NCI-H526 treated with DMSO at 0.1 percent for 48 hours (cell line): ENCODE data around the gene EXOG.
"Not testable (repeated sequence)": the region's sequence is repeated elsewhere in the genome, so short reads cannot be mapped to it uniquely, and the experiment has no call there.

Experiments
- DNase-seq: peaks from one replicate; lab custom pipeline; 2025; lab: John Stamatoyannopoulos, UW

Gene EXOG

DNA sequence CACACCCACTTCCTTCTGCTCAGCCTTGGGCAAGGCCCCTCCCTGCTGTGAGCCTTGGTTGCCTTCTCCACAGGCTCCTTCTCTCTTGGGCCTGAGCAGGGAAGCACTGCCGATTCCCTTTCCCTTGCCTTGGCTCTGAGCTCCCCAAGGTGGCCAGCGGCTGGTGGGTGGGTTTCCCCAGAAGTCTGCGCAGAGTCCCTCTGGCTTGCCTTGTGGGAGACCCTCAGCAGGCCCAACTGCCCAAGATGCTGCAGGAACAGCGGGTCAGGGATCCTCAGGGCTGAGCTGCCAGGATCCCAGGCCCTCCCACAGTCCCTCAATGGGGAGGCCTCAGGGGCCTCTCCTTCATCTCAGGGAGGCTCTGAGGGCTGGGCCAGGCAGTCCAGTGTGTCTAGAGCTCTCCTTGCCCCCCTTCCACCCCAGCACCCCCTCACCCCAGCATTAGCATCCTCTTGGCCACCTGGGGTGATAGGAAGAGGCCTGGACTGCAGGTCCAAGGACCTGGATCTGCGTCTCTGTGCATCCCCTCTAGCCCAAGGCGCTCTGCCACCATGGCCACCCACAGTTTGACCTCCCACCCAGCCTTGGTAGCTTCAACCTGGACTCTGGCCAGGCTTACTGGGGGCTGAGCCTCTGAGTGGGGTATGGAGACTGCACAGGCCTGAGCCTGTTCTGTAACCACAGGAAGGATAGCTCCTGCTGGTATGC lies 68.6 kb downstream of the EXOG start:
- no peak for DNase-seq

DNA sequence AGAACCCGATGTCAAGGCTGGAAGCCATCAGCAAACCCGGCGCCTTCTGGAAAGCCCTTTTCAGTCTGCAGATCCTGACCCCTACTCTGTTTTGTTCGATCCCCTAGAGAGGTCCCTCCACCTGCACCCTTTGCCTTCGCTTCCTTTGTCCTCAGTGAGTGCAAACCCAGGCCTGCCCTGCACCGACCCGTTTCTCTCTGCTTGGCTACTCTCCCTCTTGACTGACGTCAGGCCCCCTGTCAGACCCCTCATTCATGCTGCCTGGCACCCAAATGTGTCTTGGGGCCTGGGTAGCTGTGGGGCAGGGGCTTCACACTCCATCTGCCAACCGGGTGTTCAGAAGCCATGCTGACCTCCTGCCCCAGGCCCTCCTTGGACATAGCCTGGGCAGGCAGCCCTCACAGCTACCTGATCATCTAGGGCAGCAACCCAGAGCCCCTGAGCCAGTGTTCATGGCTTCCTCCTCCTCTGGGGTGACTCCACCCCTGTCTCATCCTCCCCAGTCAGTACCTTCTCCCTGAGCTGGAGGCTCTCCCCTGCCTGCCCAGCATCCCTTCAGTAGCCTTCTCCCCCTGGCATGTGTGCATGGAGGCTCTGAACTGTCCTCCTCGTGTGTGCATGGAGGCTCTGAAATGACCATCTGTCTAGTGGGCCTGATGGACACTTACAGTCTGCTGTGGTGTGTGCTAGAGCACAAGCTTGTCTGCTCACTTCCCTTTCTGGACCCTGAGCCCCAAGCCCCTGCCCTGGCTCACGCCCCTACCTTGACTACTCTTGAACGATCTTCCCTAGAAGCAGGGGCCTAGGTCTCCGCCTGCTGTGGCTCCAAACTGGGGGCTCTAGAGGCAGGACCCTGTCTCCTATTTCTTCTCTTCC lies 69.4 kb downstream of the EXOG start:
- DNase-seq: no peak

DNA sequence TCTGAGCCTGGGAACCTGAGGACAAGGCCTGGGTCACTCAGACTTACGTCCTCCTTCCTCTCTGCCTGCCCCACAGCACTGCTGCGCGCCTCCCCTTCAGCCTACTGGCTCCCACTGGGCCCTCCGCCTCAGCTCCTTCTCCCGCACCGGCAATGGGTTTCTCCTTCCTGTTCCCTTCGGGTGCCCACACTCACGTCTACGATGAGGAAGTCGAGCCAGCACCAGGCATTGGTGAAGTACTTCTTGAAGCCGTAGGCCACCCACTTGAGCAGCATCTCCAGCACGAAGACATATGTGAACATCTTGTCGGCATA lies 70.0 kb downstream of the EXOG start:
- DNase-seq: no peak

DNA sequence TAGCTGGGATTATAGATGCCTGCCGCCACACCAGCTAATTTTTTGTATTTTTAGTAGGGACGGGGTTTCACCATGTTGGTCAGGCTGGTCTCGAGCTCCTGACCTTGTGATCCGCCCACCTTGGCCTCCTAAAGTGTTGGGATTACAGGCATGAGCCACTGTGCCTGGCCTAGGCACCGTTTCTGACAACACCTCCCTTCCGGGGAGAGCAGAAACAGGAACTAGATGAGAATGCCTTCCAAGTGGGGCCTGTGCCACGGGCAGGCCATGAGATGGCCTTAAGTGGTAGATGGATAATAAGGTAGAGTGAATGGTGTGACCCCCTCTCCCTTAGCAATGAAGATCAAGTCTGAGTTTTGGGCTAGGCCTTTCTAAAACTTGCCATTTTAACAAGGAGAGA lies 70.7 kb downstream of the EXOG start:
- not testable (repeated sequence) for DNase-seq

DNA sequence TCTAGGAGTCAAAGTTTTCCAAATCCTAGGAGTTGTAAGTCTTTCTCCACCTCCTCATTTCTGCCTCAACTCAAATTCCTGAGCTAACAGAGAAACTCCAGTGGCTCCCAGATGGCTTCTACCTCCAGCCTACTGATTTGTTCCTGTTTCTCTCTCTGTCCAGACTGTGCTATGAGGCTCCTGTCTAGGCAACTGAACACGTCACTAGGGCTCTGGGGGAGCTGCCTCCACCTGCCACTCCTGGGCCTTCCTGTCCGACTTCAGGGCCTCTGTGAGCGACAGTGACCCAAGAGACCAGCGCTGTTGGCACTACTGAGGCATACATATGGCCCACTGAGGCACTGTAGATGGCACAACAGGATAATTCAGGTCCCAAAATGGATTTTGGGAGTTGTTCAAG lies 71.4 kb downstream of the EXOG start:
- DNase-seq: no peak

DNA sequence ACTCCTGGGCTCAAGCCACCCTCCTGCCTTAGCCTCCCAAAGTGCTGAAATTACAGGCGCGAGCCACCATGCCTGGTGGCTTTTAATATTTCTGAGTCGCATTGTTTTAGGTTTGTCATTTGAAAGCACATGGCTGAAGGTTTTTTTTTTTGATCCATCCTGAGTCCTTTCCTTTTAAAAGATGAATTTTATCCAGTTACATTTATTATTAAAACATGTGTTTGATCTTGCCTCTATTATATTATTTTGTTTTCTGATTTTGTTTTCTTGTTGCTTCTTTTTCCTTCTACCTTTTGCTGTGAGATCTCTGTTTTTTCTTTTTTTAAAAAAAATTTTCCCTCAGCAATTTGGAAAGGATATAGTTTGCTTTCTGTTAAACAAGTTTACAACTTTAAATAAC lies 77.0 kb downstream of the EXOG start:
- DNase-seq: no peak

DNA sequence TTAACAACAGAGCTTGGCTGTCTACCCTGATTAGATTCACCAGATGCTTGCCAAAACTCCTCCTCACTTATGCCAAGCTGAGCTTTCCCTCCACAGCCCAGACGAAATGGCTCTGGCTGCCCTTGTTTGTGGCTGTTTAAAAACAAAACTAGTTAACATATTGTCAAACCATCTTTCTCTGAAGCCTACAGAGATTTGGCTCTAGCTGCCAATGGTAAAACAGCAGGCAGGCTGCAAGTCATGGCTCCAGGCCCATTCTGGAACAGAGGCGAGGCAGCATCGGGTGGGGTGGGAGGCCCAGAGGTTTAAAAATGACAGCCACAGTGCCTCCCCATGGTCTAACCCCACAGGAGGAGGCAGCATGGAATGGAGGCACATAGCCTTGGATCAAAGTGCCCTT lies 77.4 kb downstream of the EXOG start:
- DNase-seq: no peak

DNA sequence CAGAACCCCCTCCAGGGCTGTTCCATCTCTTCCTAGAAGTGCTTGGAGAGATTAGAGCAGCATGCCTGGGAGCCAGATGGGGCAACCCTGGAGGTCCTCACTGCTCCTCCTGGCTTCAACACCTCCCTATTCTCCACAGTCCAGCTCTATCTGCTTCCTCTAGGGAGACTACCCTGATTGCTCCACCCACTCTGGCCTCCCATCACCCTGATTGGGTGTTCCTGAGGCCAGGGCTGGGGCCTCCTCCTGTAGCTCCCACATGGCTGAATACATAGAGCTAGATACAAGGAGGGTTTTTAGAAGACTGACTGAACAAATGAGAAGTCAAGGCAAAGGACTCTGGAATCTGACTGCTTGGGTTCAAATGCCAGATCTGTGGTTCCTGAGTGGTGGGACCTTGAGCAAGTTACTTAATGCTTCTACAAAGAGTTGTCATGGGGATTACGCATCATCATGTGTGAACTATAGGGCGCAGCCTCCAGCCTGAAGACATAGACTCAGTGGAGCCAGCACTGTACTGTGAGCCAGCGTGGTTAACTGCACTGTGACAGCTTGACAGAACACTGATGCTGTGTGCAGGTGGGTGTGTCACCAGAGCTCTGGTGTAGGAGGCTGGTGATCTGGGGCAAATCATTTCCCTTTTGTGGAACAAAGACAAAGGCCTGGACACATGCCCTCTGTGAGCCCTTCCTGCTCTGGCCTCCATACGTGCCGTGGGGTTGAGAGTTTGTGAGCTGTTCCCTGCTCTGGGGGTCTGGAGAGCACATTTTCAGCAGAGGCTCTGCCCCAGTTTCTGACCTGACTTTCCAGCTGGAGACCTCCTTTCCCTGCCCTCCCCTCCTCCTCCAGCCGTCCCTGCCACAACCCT lies 78.5 kb downstream of the EXOG start:
- DNase-seq: no peak

DNA sequence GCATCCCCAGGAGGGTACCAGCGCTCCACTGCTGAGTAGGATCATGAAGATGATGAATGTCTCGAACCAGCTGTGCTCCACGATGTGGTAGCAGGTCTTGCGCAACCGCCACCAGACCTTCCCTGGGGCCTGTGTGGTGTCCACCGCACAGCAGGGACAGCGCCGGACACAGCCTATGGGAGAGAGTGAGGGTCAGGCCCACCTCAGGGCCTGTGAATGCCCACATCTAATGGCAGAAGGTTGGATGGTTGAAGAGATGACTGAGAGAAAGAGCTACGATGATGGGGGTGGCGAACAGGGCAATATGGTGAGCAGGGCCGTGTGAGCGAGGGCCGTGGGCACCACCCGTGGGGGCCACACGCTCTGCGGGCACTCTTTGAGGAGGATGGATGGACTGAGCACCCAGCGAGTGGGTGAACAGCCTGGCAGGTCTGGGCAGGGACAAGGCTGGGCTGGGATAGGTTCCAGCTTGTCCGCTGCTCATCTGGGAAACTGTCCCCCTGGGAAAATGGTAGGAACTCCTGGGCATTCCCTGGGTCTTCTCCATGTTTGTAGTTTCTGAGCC lies 79.2 kb downstream of the EXOG start:
- DNase-seq: no peak
